GM11168 (cell line): ENCODE measurements around the gene ATG2A.

Experiments used
- in situ Hi-C: fragments of 300-500 bp; cut with MboI; formaldehyde crosslinking; loops from one replicate; pipeline ENCODE4 v1.12.0; 2022; ENCODE audit warnings: low sequenced_read_pairs; ENCODE audit not compliant: unreplicated experiment

ATG2A gene

DNA sequence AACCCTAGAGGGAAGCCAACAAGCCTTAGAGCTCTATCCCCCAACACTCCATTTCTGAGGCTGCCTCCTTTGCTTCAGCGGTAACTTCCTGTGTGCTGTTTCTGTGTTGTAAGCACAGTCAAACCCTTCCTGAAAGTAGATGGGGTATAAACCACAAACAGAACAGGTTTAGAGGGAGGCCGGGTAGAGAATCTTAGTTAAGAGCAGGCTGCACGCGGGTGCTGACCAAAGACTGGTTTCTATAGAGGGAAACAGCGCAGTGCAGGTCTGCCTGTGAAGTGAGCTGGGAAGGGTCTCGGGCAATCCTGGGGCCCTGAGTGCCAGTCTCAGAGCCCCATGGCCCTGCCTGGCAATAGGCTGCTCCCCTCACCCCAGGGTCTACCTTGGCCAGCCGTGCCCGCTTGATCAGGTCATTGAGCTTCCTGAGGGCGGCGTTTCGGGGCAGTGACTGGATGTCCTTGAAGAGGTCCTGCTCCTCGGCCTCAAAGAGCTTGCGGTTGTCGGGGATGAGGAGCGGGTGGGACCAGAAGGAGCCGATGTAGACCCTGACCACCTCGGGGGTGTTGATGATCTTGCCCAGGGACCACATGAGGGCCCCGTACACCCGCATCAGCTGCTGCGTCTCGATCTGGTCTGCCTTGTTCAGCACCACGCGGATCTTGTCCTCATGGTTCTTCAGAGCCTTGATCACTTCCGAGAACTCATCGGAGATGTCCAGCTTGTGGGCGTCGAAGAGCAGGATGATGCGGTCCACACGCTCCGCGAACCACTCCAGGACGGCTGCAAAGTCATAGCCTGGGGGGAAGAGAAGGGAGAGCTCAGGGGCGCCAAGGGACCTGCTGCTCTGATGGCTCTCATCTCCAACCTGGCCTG lies 57.2 kb downstream of the ATG2A start:
- in situ Hi-C loops, result no loop called here

DNA sequence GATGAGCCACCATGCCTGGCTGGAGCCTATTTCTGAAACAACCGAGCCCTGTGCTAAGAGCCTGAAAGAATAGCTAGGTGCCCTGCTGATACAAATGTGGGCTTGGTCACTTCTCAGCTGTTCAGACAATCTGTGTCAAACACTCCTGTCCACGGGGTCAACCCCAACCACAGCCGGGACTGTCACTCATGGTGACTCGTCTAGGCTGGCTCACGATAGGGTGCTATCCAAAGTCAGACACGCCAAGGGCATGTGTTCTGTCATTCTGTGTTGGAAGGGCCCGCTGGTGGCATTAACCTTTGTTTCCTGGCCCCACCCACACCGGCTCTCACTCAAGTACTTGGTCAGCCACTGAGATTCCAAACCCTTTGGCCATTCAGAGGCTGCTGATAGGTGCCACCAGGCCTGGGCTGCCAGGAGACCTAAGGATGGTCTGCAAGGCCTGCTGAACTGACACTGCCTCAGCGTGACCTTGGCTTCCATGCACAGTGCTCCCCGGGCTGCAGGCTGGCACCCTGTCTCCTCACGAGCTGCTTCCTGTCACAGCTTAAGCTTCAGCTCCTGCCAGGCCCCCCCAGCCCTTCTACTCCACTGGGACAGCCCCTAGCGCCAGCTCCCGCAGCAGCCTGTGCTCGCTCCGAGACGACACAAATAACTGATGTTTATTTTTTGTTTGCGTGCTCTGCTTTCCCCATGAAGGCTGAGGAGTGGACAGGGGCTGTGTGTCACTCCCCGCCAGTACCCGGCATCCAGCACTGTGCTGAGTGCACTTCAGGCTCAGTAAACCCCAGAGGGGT lies 58.3 kb downstream of the ATG2A start:
- in situ Hi-C loops, result no loop called here

DNA sequence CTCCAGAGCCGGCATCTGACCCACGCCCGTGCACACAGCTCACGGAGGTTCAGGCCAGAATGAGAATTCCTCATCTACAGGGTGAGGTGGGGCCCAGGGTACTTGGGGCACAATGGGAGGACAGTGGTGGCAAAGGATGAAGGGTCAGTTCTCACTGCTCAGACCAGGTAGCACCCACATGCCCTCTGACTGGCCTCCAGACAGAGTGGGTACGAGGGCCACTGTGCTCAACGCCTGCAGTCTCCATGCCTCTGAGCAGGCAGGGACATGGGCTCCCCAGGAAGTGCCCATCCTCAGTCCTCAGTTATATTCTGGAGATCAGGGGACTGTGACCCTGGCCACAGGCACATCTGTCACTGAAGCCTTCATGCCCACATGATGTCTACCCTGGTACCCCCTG lies 59.5 kb downstream of the ATG2A start:
- in situ Hi-C loops, result no loop called here

DNA sequence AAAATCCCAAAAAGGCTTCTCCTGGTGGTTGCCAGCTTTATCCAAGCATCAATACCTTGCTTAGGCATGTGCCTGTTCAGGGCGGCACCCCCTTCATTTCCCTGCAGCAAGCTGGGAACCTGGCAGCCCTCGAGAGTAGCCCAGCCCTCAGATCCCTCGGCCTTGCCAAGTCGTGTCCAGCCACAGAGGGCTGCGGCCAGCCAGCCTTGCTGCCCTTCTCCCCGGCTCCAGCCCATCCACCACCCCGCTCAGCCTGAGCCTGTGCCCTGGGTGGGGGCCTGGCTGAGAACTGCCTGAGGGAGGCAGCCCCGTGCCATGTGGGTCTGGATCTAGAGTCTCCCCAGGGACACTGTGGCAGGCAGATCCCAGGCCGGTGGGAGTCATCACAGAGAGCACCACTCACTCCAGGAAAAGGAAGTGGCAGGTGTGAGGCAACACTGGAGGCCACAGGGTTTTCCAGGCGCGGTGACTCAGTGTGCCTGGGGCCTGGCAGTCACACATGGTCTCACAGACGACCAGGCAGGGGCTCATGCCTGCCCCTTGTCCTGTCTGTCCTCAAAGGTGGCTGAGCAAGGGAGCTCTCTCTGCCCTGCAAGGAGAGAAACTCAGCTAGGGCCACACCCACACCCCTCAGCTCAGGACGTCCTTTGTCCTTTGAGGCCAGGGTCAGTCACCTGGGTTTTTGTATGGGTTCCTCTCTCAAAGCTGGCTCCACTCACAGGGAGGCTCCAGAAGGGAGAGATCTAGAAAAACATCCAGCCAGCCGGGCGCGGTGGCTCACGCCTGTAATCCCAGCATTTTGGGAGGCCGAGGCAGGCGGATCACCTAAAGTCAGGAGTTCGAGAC lies 60.4 kb downstream of the ATG2A start:
- in situ Hi-C loops, result no loop called here

DNA sequence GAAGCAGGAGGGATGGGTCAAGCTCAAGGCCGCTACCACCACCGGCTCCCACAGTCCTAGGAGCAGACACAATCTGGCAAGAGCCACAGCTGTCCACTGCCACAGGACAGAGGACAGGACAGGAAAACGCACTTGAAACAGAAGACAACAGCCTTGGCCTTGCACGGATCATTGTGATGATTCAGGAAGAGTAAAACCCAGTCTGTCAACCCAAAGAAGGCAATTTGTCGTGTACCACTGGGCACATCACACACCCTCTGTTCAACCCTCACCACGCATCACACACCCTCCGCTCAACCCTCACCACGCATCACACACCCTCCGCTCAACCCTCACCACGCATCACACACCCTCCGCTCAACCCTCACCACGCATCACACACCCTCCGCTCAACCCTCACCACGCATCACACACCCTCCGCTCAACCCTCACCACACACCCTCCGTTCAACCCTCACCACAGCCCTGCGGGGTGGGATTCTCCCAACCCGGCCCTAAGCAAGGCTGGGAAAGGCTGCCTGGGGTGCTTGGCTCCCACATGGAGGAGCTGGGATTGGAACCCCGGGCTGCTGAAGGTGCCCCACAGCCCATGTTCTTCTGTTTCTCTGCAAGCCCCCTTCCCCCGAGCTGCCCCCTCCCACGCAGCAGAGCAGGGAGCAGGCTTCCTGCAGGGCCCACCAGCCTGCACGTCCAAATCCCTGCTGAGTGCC lies 61.3 kb downstream of the ATG2A start:
- in situ Hi-C loops, result no loop called here

DNA sequence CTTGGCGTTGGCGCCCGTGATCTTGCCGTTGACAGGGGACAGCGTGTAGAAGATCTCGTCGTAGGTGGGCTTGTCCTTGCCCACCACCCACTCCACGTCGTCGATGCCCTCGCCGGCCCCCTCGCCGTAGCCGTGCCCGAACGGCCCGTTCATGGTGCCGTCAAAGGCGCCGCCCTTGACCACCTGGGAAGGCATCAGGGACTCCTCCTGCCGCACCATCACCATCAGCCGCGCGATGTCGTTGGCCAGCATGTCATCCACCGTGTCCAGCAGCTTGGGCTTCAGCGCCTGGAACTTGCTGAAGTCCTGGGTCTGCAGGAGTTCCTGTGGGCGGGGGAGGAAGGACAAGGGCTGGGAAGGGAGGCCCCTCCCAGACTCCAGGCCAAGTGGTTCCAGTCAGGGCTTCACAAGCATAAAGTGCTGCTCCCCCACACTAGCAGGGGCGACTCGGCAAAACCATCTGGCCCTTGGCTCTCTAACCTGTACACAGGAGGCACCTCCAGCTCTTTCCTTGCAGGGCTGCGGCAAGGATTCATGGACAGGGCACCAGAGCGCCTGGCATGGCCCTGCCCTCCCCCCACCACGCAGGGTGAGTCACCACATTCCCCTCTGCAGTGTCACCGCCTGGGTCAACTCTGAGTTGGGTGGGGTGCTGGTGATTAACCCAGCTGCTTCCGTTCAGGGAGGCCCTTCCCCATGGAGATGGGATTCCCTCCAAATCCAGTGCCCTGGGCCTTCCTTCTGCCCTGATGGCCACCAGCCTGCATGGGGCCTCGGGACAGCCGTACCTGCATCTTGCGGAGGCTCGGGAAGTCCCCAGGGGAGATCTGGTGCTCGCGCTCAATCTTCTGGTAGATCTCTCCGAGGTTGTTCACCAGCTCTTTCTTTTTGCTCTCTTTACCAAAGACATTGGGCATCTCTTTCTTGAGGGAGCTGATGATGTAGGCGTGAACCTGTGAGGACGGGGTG lies 62.2 kb downstream of the ATG2A start:
- in situ Hi-C loops, result no loop called here

DNA sequence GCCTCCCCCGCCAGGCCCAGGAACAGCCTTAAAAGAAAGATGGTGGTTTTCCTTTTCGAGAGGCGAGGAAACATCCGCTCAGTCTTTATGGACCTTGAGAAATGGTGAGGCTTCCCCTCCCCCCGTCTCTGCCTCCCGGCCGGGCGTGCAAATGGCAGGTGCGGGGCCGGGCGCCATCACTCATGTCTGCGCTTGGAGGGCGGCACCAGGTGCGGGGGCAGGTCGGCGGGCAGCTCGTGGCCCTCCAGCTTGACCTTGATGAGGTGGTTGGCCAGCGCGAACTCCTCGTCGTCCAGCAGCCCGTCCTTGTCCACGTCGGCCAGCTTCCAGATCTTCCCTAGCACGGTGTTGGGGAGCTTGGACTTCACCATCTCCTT lies 62.9 kb downstream of the ATG2A start:
- in situ Hi-C loops, result no loop called here

DNA sequence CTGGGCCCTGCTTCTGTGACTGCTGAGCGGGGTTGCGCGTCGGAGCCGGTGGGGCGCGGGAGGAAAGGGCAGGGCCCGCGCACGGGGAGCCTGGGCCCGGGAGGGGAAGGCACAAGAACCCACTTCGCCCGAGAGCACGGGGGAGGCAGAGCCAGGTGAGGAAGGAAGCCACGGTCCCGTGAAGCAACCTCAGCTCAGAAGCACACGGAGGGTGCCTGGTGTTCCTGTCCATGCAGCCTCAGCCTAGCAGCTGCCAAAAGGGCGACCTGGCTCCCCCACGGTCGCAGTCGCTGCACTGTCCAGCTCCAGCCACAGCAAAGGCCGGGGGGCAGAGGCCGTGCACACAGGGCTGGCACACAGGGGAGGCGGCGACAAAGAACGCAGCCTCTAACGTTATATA lies 63.3 kb downstream of the ATG2A start:
- in situ Hi-C loops, result no loop called here

DNA sequence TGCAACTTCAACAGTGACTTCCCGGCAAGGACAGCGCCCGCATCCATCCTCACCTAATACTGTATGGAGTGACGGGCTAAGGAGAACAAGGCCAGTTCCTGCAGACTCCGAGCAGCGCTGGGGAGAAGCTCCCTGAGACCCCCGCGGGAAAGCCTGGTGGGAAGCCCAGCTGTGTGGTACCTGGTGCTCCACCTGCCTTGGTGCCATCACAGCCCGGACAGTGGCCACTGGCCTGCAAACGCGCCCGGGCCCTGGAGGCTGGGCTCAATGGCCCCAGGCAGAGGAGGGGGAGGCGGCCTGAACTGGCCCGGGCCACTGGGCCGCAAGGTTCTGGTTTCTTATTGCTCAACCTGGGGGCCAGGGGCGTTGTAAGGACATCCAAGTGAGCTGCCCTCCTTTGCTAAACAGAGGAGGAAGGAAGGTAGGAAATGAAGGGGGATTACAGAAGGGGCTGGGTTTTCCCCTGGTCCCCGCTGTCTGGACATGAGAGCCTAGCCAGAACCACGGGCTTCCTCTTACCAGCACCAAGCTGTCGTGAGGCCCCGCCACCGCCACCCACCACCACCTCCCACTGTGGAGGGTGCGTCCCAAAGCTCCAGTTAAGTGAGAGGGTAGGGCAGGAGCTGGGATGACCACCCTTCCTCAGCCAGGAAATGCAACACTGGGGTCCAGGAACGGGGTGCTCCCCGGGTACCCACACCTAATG lies 64.1 kb downstream of the ATG2A start:
- in situ Hi-C loops, result no loop called here

DNA sequence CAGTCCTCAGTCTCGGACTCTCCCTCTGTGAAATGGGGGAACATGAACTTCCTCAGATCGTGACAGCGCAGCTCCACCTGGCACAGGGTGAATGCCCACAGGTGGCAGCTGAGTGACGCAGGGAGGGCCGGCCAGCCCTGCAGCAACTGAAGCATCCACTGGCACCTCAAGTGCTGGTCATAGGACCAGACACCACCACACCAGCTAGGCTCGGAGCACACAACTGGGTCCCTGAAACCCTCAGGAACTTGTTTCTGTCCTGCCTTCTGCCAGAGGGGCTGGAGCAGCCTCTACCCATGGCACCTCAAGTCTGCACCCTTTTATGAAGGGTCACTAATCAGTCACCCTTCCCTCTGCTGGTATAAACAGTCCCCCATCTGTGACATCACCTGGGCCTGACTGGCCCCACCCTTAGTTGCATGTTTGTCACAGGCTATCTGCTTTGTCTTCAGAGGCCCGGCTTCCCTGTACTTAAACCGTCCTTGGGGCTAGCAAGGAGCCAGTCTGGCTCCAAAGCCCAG lies 65.1 kb downstream of the ATG2A start:
- in situ Hi-C loops, result no loop called here

DNA sequence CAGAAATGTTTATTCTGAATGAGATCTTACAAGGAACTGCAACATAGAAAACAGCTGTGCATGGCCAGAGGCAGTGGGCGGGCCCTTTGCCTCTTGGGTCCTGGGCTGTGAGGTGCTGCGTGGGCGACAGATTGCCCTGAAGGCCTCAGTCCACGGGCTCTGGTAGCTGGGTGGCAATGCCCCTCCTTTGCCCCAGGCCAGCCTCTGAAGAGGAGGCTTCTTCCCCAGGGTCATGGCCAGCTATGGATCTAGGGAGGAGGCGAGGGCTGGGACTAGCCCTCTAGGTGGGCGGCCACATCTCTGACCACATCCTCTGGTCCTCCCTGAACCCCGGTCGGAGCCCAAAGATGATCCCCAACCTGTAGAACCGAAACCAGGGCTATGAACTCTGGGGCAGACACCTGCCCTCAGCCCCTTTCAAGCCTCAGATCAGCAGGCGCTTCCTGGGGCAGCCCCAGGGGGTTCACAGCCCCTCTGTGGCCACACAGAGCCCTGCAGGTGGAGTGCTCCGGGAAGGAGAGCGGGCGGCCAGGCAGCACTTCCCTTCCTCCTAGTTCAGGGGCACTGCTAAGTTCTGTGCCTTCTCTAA lies 65.9 kb downstream of the ATG2A start:
- in situ Hi-C loops, result no loop called here

DNA sequence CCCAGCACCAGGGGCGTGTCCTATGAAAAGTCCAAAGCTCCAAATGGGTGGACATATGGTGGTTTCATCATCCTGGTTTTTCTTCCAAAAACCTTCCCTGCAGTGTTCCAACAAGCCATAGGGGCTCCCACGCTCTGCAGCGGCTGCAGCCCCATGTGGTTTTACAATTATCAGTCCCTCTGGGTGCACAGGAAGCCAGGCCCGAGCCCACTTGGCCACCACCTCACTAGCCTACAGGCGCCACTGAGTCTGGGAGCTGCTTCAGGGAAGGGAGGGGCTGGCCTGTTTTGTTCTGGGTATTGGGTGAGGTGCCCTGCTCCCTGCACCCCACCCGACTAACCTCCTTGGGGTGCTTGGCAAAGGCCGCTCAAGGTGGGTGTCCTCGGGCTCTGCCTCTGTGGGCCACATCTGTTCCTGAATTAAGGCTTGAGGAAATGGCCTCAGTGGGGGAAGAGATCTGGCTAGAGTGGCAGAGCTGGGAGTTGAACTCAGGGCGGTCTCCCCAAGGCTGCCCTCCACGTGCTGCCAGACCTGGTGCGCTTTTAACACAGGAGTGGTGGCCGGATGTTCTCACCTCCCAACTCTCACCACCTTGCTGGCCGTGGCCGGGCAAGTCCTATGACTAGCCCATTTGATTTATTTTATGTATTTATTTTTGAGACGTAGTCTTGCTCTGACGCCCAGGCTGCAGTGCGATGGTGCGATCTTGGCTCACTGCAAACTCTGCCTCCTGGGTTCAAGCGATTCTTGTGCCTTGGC lies 67.2 kb downstream of the ATG2A start:
- in situ Hi-C loops, result loop anchor here (5.0 kb wide), 1 partner anchor 43 kb away; no protein-coding TSS in a partner anchor

DNA sequence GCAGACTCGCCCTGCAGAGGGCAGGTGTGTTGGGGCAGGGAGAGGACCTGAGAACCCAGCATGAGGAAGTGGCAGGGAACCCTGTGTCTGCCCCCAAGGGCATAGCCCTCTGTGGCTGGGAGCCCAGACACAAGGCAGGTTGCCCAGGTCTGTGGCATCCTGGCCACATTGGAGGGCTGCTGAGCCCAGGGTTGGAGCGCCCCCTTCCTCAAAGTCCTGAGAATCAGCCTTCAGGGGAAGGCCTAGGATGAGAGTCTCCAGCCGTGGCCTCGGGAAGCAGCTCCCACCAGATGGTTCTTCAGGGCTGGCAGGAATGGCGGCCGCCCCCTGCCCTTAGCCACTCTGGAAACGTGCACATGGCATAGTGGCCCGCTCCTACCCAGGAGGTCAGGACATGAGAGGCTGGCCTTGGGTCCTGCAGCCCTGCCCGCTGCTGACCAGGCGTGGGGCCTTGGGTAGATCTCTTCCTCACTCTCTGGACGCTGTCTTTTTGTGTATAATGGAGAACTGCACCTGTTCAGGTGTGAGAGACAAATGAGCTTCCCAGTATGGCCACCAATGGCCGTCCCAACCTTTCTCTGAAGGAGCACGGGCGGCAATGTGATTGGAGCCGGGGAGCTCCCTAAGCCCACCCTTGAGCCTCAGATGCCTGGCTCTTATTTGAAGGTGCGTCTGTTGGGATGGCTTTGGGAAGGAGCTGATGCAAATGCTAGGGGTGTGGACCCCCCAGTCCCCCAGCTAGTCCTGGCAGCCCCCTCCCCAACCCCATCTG lies 68.0 kb downstream of the ATG2A start:
- in situ Hi-C loops, result loop anchor here (5.0 kb wide), 1 partner anchor 43 kb away; no protein-coding TSS in a partner anchor

DNA sequence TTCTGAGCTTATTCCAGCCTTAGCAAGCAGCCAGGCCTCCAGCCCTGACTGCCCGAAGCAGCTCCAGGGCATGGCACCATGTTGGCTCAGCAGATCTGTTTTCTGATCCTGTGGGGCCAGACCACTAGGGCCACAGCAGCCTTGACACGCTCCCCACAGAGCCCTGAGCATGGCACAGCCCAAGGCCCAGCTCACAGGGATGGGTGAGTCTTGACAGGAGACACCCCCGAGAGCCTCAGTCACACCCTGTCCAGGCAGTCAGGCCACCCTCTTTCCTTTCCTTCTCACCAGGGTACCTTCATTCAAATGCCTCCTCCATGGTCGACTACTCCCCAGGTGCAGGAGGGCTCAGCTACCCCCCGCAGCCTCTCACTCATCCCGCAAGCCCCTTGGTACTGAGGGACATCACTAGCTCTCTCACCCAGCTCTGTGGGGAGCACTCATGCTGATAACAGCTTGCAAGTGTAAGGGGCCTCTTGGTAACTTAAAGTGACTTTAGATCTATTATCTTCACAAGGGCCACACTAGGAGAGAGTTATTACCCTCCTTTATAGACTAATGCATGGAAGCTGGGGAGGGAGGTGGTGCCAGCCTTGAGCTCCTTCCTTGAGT lies 68.7 kb downstream of the ATG2A start:
- in situ Hi-C loops, result loop anchor here (5.0 kb wide), 1 partner anchor 44 kb away; no protein-coding TSS in a partner anchor

DNA sequence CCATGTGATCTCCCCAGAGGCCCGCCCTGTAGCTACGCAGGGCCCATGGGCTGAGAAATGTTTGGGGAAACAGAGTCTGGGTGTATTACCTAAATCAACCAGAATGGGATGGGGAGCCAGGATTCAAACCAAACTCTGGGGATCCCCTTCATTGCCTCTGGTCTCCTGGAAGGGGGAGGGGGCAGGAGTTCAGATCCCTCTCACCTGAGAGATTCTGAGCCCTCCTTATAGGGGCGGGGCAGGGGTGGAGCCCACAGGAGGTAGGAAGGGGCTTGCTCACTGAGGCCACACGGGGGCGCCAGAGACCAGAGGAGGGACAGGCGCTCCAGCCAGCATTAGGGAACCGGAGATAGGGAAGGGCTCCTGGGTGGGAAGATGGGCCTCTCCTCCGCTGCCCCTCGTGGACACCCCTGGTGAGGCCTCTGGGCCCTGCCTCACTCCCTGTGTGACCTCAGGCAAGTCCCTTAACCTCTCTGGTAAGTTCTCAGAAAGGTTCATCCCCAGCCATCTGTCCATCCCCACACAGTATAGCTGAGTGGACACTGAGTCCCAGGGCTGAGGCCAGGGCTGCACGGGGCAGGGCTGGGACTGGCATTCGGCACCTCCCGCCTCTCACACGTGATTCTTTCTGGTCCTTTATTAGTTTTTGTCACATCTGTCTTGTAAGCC lies 69.9 kb downstream of the ATG2A start:
- in situ Hi-C loops, result loop anchor here (5.0 kb wide), 1 partner anchor 45 kb away; no protein-coding TSS in a partner anchor
